HG02623 (cell line): Measurements from ENCODE around the gene NTN1.

Experiments
- ATAC-seq: cut with Tn5 transposase; IDR thresholded peaks from one replicate; pipeline ENCODE4 v1.9.1; 2021; ENCODE audit warnings: moderate library complexity; ENCODE audit not compliant: unreplicated experiment

NTN1 gene

DNA sequence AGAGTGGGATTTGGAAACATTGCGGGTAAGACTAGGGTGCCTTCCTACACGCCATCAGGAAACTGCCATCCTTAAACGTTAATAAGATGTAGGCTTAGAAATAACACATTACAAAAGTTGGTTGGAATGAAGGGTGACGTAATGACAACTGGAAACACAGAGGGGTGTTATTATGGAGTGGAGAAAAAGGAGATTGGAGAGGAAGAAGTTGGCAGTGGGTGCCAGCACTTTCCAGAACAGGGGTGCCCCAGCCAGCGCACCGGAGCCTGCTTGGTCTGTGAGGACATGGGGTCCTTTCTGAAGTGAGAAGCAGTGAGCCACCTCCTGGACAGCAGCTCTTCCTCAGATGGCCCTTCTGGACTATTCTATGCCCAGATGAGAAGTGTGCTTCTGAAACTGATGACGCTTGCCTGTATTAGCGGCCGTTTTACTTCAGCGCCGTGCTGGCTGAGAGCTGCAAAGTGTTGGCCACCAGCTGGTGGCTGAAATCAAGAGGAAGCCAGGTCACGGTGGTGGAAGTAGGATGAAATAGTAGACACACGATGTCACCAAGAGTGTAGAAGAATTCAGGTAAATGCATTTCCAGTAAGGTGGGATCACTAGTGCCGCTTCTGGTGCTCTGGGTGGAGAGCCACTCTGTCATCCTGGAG lies 244.8 kb downstream of the NTN1 start:
- ATAC-seq, result no peak

DNA sequence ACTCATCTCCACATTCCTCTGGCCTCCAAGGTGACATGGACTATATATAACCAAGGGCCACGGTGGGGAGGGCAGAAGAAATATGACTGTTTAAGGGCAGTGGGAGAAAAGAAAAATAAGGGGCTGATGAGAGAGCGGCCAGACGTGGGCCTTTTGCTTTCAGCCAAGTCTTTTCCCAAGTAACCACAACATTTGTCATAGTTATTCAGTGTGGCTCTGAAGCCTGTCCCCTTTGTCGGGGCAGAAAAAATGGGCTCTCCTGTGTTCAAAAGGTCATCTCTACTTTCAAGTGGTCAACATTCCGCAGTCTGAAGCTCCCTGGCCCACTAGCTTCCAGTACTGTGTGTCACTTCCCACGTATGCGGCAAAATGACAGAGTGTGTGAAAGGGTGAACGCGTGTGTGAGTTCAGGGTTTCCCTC lies 245.4 kb downstream of the NTN1 start:
- ATAC-seq, result no peak

DNA sequence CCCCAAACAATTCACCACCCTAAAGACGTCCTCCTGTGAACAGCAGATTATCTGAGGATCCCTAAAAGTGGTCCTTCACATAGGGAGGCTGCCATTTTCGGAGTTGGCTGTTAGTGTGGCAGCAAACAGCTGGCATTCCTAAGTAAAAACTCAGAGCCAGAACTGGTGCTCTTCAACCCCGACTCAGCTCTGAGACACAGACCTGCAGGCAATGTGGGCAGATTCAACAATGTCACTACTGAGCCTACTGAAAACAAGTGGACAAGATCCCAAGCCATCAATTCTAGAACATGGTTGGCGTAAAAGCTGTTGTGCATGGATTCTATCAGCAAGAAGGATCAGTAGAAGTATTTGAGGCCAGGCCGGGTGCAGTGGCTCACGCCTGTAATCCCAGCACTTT lies 247.2 kb downstream of the NTN1 start:
- no peak for ATAC-seq

DNA sequence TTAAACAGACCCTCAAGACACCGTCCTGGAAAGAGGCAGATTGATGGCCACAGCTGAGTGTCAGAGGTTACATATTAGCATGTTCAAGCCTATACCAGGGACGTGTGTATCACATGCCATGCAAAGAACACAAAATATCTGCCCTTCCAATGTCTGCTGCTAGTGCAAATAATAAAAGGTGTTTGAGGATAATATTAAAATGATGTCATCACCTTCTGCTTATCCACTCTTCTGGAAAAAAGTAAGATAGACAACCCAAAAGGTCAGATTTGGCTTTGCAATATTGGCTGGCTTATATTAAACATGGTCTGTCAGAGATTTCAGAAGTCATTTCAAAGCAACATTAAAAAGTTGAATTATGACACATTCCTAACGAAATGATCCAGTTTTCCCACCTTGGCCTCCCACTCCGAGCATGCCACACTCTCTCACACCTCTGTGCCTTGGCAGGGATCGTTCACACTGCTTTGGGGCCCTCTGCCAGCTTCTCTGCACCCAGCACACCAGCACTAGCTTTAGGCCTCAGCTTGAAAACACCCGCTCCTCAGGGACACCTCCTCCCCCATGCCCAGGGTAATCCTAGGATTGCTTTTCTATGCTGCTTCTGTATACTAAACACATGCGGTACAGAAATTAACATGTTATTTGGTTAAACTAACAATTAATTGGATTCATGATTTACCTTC lies 248.2 kb downstream of the NTN1 start:
- ATAC-seq, result no peak

DNA sequence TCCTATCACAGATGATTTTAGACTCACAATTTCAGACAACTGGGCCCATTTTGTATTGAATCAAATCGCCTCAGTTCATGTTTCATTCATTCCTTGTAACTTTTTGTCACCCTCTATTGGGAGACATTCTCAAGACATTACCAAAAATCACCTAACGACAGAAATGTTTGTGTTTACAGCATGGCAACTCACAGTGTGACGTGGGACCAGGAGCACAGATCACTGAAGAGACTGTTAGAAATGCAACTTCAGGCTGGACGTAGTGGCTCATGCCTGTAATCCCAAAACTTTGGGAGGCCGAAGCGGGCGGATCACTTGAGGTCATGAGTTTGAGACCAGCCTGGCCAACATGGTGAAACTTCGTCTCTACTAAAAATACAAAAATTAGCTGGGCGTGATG lies 249.6 kb downstream of the NTN1 start:
- no peak for ATAC-seq

DNA sequence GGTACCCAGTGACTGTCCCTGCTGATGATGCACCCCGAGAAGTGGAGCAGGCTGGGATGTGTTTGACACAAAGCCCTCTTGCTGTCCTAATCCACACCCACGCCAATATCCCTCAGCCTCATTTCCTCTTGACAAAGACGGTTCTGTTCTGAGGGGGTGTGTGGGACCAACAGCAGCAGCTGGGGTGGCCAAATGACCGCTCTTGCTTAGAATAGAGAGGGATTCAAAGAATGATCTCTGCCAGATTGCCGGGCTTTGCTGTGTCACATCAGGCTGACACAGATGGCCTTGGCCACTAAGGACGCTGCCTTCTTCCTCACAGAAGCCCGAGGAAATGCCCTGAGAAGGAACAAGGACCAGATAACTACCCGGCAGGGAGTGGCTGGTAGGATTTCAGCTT lies 250.7 kb downstream of the NTN1 start:
- no peak for ATAC-seq

DNA sequence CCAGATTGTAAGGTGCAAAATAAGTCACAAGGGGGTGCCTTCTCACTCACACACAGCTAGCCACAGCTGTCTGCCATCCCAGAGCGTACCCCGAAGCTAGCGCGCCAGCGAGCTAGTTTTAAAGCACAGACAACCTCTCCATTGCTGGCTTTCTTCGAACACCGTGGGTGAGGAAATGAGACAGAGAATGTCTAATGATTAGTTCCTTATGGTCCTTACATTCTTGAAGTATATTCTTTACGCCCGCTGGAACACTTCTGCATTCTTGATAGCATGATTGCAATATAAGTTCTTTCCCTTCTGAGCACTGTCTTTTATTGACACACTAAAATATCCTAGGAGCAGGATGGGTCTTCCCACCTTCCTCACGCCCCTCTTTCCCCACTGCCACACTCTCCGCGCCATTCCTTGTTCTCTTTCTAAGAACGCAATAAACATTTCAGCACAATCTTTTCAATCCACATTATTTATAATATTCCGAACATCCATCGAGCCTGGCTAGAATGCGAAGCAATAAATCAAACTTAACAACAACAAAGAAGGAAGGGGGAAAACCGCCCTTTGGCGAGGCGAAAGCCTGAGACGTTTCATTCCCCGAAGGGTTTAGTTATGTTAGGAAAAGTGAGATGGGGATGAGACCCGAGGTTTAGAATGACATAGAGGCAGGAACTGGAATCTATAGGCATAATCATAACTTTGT lies 251.3 kb downstream of the NTN1 start:
- no peak for ATAC-seq

DNA sequence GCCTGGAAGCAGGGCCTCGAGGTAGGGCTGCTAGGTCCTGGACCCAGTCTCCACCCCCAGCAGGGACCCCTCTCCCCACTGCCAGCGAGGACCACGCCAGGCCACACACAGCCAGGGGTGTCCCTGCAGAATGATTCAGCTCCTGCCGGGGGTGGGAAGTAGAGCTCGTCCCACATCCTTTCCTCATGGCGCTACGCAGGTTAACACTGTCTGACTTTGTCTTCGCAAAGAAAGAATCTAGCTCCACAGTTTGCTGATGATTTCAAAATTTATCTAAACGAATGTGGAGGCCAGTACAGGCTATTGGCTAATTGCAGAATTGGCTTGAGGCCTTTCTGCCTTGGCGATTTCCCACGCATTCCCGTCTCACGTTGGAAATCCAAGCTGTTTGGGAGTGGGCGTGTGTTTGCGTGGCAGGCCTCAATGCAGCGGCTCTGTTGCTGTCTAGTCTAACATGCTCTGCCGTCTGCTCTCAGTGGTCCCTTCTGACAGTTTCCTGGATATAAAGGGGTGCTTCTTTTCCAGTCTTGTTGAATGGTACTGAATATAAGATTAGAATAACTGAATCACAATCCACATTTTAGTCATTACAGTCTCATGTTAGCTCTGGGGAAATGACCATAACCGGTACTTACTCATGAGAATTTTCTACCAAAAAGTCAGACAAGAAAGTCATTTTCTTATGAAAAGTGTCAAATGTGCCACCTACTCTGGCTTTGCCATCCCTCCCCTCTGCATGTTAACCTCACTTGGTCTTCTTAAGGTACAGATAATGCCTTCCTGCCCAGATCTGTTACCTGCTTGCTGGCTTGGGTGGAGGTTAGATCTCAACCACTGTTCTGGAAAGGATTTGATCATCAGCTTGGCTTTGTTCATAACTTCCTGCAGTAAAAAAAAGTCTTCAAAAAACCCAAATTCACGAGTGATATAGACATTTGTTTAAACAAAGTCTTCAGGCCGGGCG lies 252.4 kb downstream of the NTN1 start:
- no peak for ATAC-seq

DNA sequence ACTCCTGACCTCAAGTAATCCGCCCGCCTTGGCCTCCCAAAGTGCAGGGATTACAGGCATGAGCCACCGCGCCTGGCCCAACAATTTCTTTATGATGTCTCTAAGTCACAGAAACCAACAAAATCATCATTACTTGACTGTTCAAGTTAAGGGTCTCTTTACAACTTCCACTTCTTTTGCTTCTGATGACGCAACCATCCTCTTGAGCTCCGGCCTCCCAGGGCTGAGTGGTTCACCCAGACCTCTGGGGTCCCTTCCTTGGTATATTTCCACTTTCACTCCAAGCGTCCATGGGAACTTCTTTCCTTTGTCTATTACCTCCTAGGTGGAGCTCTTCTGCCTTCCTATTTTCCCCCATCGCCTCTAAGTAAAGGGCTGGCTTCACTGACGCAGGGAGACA lies 253.7 kb downstream of the NTN1 start:
- no peak for ATAC-seq

DNA sequence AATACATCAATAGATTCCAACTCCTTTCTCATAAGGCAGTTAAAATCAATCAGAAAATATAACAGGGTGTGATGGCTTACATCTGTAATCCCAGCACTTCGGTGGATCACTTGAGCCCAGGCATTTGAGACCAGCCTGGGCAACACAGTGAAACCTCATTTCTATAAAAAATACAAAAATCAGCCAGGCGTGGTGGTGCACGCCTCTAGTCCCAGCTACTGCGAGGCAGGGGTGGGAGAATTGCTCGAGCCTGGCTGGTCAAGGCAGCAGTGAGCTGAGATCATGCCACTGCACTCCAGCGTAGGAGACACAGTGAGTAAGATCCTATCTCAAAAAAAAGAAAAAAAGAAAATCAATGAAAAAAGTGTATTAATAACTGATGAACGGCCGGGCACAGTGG lies 258.6 kb downstream of the NTN1 start:
- no peak for ATAC-seq

DNA sequence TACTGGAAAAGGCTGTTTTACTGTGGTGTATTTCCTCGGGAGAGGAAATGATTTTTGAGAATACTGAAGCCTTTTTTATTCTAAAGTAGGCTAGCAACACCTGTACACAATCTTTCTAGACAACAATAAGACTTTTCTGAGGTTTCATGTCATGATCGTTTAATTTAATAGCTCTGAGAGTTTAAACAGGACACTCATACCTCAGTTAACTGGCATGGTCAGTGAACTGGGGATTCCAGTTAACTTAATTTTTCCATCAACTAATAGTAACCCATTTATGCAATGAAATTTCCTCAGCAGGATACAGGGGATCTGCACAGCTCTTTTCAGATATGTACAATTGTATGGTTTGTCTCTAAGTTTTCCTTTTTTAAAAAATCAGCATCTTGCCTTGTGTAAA lies 262.6 kb downstream of the NTN1 start:
- ATAC-seq, result no peak

DNA sequence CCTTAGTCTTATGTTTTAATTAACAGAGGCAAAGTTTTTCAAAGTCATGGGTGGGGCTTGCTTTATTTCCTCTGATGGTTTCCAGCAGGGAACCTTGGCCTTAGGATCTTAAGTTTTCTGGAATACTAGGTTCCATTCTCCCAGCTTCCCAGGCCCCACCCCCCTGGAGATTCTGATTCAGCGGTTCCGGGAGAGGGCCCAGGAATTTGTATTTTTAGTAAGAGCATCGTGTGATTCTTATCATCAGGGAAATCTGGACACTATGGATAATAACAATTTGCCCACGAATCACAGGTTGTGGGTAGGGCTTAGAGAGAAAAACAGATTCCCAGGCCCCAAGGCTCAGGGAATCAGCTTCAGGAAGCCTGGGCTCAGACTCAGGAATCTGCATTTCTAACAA lies 263.6 kb downstream of the NTN1 start:
- no peak for ATAC-seq

DNA sequence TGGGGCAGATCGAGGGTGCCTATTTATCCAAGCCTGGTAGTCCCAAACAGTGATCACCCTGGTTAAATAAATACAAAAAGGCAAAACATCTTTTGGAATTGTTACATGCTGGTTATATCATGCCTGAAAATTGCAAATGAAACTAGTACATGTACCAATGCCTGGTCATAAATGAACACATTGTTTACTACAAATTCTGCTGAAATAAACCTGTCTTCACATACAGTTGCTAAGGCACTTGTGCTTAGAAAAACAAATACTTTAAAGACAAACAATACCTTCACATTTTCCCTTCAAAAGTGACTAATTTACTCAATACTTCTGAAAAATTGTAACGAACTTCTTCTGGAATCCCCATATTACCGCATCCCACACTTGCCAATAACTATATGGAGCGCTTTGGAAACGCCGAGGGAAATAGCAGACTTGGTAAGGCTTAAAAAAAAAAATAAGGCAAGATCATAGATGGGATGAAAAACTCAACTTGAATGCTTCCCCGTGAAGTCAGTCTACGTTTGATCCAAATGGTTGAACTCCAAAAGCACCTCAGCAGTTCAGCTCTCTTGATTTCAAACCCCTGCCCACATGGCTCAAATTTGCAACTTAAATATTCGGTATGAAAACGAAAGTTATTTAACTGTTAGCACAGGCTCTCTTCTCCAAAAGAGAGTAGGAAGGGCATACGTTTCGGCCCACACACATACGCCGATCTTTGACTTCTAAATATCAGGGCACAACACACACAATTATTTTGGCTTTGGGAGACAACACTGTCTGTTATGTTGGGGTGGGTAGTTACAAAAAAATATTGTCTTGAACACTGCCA lies 264.5 kb downstream of the NTN1 start:
- ATAC-seq, result no peak

DNA sequence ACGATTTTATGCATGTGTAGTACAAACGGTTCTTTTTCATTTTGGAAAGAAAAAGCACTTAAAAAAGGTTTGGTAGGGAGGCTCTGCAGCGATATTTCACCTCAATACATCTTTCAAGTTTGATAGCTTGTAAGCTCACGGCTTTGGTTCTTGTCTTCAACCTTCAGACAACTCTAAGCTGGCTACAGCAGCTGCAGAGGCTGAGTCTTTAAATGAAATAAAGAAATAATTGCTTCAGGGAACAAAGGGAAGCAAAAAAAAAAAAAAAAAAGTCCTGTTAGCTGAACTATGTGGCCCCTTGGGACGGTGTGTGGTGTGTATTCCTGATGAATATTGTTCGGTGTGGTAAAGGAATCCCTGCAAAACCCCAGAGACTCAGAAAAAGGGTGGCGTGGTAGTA lies 265.1 kb downstream of the NTN1 start:
- ATAC-seq, result no peak

DNA sequence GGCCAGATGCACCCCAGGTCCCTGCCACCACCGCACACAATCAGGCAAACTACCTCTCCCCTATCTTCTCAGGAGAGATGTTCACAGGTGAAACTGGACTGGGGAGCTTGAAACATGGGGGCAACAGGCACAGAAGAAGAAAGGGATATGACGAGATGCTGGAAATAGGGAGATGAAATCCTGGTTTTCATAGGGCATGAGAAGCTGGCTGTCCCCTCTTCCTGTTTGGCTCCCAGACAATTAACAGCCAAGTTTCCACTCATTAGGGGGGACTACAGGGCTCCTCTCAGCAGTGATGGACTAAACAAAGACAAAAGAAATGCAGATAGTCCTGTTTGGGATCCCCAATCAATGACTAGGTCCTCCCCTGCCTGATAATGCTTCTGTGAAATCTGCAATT lies 266.0 kb downstream of the NTN1 start:
- ATAC-seq, result no peak

DNA sequence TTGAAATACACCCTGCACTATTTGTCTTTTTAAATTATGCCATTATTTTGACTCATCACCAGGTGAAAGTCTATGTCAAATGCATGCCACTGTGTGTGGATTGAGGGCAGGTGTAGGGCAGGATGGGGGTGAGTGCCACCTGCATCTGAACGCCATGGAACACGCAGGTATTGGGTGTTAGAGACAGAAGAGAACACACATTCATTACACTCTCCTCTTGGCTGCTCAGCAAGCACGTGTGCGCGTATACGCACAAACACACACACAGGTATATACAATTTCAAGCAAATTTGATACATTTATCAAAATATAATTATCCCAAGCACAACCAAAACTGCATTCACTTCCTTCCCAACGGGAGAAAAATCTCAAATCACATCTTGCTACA lies 268.9 kb downstream of the NTN1 start:
- ATAC-seq, result no peak

DNA sequence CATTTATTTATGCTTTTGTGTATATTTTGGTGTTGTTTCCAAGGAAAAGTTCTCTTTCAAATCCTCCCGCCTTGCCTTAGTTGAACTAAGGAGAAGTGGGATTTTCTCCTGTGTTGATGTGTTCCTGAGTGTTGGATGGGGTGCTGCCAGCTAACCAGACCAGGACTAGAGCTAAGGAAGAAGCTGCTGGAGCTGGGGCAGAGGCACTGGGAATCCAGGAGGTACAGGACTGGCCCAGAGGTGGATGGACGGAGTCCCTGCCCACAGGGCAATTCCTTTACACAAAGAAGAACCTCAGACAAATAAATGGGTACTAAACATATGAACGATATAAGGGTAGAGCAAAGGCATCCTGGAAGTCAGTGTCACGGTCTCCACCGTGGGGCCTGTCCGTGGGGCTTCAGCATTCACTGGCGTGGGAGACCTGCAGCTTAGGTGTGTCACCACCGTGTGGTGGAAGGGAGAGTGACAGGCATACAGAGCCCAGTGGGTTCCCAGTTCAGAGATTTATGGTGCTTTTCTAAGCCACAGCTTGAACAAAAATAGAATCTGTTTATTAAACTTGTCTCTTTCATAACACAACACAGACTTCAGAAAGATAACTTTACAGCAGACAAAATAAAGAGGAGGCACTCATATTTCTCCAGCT lies 270.7 kb downstream of the NTN1 start:
- no peak for ATAC-seq

DNA sequence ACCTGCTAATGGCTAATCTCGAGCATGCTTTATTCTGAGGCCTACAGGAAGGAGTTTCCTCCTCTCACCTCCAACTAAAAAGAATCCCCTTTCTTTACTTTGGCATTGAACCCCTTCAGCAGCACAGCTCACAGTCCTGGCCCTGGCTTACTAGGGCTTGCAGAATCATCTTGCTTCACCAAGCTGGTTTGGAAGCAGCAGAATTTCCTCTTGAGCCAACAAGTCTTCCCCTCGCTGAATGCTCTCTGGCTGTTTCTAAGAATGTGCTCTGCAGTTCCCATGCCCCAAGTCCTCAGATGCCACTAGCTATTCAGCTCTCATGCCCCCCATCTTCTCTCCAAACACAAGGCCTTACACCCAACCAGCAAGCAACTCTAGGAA lies 271.2 kb downstream of the NTN1 start:
- no peak for ATAC-seq
